Medulla oblongata (tissue), 1 donor: Measurements from ENCODE around the gene KCNK7.
"Not testable (repeated sequence)": the region's sequence is repeated elsewhere in the genome, so short reads cannot be mapped to it uniquely, and the experiment has no call there.

Source experiments
- DNase-seq: peaks from one replicate; pipeline ENCODE4 v3.0.0-alpha.2; 2015; ENCODE audit errors: extremely low spot score

KCNK7 gene

GRCh38 chr11:65573391-65574079, 22.1 kb downstream of the KCNK7 start:
- no peak for DNase-seq

DNA sequence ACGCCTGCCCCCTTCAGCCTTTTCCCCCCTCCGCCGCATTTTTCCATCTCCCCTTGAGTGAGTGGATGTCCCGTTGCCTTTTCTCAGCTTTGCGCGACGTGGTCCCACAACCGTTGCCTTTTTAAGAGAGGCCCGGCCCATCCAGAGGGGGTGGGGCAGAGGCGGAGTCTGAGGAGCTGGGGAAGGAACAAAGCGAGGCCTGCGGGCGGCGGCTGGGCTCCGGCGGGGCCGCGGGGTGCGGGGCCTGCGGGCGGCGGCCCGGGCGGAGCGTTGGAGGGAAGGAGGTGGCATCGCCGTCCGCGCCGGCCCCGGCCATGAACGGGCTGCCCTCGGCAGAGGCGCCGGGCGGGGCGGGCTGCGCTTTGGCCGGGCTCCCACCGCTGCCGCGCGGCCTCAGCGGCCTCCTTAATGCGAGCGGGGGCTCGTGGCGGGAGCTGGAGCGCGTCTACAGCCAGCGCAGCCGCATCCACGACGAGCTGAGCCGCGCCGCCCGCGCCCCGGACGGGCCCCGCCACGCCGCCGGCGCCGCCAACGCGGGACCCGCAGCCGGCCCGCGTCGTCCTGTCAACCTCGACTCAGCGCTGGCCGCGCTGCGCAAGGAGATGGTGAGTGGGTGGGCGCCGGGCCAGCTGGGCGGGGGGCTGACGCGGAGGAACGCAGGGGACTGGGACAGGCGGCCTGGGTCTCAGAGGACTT, 23.1 kb downstream of the KCNK7 start, which contains the start of gene FAM89B:
Gene FAM89B (plus strand): TSS at position 183 of the 696 bp plus-strand sequence. CDS start 132 bp downstream, at position 315.
- DNase-seq = peak; percentile 92

- DNase-seq = peak; percentile 33
Measured at GRCh38 chr11:65571940-65572339, 23.7 kb downstream of the KCNK7 start.

DNA sequence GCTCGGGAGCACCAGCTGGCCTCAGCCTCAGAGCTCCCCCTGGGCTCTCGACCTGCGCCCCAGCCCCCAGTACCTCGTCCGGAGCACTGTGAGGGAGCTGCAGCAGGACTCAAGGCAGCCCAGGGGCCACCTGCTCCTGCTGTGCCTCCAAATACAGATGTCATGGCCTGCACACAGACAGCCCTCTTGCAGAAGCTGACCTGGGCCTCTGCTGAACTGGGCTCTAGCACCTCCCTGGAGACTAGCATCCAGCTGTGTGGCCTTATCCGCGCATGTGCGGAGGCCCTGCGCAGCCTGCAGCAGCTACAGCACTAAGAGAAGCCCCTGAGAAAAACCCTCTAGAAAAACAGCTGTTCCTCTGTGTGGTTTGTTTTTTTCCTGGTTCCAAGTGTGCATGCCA, 24.2 kb downstream of the KCNK7 start:
- DNase-seq = no peak

DNA sequence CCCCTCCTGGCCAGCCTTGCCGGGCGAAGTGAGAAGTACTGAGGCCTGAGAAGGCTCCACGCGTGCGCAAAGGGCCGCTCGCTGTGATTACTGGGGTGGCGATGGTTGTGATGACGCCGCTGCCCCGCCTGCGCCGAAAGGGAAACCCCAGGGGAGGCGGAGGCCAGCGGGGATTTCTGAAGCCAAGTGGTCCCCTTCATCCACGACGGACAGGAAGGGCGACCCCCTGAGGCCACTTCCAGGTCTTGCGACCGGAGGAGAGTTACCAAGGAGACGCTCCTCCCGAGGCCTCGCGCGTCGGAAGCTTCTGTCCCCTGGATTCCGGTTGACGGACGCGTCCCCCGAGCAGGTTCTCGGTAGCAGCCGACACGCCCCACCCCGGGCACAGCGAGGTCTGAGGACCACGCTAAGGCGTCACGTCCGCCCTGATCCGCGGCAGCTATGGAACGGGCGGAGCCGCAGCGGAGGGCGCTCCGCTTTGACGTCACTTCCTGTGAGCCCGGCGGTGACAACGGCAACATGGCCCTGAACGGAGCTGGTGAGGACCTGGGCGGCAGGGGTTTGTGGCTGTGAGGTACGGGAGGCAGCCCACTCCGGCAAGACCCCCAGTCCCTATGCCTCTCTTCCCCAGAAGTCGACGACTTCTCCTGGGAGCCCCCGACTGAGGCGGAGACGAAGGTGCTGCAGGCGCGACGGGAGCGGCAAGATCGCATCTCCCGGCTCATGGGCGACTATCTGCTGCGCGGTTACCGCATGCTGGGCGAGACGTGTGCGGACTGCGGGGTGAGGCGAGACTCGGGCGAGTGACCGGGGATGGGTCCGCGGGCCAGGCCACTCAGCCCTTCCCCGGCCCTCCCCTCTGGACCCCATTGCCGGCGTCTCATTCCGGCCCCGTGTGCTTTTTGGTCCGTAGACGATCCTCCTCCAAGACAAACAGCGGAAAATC, 25.4 kb downstream of the KCNK7 start, which contains the start of gene ZNRD2:
Gene ZNRD2 (plus strand): TSS at position 505 of the 946 bp plus-strand sequence. CDS start 15 bp downstream, at position 520.
- DNase-seq = peak; percentile 98

- no peak for DNase-seq
Measured at GRCh38 chr11:65569164-65569972, 26.2 kb downstream of the KCNK7 start.

DNA sequence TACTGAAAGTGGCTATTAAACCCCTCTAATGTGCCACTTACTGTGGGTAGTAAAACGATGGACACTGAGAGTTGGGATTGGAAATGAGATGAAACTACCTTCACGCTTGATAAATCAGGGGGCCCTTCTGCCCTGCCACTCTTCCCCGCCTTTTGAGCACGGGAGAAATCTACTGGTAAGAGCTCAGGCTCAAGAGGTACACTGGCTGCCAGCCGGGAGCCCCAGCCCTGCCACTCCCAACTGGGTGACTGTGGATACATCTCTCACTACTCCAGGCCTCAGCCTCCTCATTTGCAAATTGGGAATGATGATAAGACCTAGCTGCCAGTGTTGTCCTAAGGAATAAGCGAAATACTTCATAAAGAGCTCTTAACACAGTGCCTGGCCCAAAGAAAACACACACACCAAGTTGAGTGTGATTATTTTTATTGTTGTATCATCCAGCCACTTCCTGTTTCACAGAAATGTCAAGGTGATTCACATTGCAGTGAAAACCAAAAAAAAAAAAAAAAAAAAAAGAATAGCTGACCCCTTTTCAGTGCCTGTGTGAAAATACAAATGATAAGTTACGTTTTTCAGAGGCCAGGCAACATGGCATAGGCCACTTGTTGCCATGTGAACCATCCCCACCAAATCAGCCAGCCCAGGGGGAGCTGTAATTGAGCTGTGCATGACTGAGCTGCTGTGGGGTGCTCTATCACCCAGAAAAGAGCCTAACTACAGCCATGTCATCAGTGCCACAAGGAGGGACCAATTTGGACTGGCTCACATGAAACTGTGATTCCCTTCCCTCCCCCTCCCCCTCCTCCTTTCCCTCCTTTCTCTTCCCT, 29.8 kb downstream of the KCNK7 start:
- DNase-seq = no peak

DNA sequence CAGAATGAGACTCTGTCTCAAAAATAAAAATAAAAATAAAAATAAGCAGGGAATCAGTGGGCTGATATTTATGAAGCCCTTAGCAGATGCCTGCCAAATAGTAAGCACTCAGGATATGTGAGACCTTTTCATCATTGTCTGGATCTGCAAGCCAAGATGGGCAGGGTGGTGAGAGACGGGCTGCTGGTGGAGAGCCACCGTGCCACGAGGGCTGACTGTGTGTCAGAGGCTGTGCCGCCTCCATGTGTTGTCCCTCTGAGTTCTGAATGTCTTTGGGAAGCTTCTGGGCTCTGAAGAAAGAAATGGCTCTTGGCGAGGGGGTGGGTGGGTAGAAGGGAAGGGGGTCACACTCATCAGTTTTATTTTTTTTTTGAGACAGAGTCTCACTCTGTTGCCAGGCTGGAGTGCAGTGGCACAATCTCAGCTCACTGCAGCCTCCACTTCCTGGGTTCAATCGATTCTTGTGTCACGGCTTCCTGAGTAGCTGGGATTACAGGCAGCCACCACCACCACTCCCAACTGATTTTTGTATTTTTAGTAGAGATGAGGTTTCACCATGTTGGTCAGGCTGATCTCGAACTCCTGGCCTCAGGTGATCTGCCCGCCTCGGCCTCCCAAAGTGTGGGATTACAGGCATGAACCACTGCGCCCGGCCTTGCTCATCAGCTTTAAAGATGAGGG, 30.6 kb downstream of the KCNK7 start:
- DNase-seq = not testable (repeated sequence)

DNA sequence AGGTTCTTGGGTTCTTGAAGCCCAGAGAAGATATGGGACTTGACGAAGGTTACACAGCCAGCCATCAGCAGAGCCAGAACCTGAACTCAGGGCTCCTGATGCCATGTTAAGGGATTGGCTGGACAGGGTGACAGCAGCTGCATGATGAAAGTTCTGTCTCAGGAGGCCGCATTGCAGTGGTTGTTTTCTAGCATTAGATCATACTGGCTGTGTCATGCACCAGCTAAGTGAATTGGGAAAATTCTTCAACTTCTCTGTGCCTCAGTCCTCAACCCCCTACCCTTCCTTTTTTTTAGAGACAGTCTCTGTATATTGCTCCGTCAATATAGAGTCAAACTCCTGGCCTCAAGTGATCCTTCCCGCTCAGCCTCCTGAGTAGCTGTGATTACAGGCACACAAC, 32.0 kb downstream of the KCNK7 start:
- no peak for DNase-seq

DNA sequence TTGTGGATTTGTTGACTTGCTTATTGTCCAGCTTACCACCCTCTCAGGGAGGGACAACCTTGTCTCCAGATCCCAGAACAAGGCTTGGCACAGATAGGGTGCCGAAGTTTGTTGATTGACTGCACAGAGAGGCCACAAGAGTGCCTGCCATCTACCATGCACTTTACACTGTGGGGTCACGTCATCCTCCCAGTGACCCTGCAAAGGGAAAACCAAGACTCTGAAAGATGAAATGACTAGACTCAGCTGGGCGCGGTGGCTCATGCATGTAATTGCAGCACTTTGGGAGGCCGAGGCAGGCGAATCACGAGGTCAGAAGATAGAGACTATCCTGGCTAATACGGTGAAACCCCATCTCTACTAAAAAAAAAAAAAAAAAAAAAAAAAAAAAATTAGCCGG, 32.8 kb downstream of the KCNK7 start:
- no peak for DNase-seq

GRCh38 chr11:65562020-65562419, 33.6 kb downstream of the KCNK7 start:
- DNase-seq = no peak

DNA sequence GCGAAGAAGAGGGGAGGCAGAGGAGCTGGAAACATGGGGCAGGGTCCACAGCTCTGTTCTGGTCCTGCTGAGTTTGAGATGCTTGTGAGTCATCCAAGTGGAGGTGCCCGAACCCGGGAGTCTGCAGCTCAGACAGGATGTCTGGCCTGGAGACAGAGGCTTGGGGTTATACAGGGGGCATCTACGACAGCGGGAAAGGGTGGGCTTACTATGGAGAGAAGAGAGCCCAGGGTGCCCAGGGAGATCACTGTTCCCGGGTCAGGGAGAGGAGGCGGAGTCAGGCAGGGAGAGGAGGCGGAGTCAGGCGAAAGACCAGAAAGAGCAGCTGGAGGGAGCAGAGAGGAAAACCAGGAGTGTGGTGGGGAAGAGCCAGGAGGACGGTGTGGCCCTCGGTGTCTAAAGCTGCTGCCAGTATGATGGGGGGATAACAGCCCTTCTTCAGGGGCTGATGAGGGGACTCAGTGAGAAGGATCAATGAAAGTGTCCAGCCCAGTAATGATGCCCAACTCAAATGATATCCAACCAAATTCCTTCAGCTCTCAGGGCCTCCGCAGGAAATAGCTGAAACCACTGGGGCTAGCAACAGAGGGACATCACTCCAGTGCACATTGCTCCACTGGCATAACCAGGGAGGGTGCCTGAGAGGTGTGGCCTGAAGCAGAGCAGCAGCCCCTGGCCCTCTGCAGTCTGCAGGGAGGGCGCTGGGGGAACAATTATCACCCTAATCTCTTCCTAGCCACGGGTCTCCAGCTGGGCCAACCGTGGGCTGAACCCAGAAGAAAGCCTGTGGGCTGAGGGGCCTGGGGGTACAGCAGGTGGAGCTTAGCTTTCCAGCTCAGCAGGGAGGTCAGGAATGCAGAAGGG, 34.8 kb downstream of the KCNK7 start:
- peak; percentile 69 for DNase-seq

DNA sequence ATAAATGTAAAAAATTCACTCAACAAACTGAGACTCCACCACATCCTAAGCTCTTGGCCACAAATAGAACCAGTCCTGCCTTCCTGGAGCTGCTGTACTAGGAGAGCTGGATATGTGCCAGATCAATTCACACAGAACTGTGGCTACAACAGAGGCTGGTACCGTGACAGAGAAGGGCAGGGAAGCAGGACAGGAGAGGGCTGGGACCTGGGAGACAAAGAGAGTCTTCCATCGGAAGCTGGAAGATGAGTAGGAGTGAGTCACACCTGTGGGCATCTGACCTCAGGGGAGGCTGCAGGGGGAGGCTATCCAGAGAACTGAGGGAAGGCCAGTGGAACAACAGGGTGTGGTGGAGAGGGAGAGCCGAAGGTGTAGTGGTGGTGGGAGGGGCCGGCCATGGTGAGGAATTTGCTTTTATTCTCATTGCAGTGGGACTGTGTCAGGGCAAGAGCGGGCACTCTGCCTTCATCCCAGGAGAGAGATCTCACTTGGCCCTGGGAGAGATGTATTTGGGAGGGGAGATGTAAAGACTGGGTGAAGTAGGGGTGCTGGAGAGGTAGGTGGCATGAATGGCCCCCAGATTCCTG, 35.6 kb downstream of the KCNK7 start:
- DNase-seq = peak; percentile 59

GRCh38 chr11:65559535-65559934, 36.1 kb downstream of the KCNK7 start:
- no peak for DNase-seq

DNA sequence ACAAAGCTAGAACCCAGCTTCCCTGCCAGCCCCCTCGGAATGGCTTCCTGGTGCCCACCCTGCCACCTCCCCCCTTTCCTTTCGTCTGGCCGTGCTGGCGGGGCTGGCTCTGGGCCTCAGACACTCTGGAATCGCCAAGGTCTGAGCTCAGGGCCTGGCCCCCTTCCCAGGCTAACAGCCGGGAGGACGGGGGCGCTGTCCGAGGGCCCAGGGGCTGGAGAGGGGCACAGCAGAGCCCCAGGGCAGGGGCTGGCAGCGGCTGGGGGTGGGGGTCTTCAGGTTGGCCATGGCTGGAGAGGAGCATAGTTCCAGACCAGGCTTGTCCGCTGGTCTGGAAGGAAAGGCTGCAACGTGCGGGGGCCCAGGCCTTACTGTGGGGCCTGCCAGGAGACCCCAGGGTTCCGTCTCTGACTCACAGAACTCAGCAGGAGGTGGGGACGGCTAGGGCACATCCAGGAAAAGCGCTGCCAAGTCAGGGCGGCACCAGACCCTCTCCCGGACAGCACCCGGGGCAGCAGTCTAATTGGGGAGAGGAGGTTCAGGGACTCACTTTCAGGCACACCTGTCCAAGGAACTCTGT, 36.6 kb downstream of the KCNK7 start:
- peak; percentile 79 for DNase-seq

DNA sequence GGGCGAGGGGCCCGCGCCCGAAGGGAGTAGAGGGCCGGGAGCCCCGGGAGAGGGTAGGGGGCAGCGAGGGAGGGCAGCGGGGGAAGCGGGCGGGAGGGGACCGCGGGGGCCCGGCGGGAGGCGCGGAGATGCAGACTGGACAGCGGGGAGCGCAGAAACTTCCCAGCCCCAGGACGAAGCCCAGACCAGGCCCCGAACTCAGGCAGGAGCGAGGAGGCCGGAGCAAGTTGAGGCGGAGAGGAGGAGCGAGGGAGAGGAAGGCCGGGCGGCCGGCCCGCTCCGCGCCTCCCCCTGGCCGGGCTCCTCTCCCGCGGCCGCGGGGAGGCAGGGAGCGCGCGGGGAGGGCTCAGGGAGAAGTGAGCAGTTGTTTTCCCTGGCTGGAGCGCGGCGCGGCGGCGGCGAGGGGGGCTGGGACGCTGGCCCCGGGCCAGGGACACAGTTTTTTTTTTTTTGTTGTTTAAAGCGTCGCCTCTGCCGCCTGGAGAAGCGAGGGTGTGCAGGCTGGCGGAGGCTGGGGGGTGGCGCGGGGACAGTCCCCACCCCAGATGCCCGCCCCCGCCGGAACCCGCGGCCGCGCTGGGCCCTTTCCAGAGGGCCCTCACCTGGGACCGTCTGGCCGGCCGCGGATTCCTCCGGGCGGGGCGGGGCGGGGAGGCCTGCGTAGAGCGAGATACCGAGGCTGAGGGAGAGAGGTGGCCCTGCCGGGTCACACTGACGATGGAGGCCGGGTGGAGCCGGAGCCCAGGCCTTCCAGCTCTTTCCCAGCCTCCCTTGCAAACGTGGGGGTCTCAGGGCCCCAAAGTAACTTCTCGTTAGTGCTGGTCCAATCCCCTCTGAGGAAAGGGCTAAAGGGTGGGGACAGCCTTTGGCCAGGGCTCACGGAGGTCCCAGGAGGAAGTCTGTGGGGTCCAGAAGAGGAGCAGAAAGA, 37.3 kb downstream of the KCNK7 start, which contains the start of gene LTBP3:
Gene LTBP3 (minus strand): TSS at position 358 of the 928 bp plus-strand sequence. CDS start 400 bp downstream, outside the sequence.
- peak; percentile 92 for DNase-seq
